Loucy (cell line): ENCODE data around the gene ARHGAP31.

Experiments used
- H2AFZ ChIP-seq: fragments of 200-600 bp; sonication (generic); 2 replicates; pipeline ENCODE4 v1.6.0; 2016; ENCODE audit warnings: antibody characterized with exemption, mild to moderate bottlenecking, low read length, moderate library complexity
- H3F3A ChIP-seq: fragments of 200-600 bp; 2 replicates; pipeline ENCODE4 v1.6.0; 2016; ENCODE audit warnings: antibody characterized with exemption, low read depth, mild to moderate bottlenecking
- H3K27me3 ChIP-seq: fragments of 200-600 bp; sonication (generic); 2 replicates; pipeline ENCODE4 v1.6.1; 2014; ENCODE audit warnings: low read length, mild to moderate bottlenecking; ENCODE audit not compliant: insufficient read depth, poor library complexity, severe bottlenecking
- H3K36me3 ChIP-seq: fragments of 200-600 bp; sonication (generic); 2 replicates; pipeline ENCODE4 v1.6.1; 2016; ENCODE audit warnings: low read length; ENCODE audit not compliant: insufficient read depth
- H3K4me1 ChIP-seq: fragments of 200-600 bp; sonication (generic); 2 replicates; pipeline ENCODE4 v1.5.1; 2014; ENCODE audit warnings: low read length, mild to moderate bottlenecking; ENCODE audit not compliant: insufficient read depth, poor library complexity, severe bottlenecking
- H3K4me2 ChIP-seq: fragments of 200-600 bp; sonication (generic); 2 replicates; pipeline ENCODE4 v1.6.0; 2014; ENCODE audit warnings: antibody characterized with exemption, low read length, low read depth, mild to moderate bottlenecking; ENCODE audit not compliant: poor library complexity, severe bottlenecking
- H3K4me3 ChIP-seq: fragments of 200-600 bp; sonication (generic); 2 replicates; pipeline ENCODE4 v1.5.1; 2014; ENCODE audit warnings: low read length, mild to moderate bottlenecking, mixed read lengths; ENCODE audit not compliant: poor library complexity, severe bottlenecking
- H3K79me2 ChIP-seq: fragments of 200-600 bp; sonication (generic); 2 replicates; pipeline ENCODE4 v1.6.1; 2014; ENCODE audit warnings: low read length; ENCODE audit not compliant: insufficient read depth
- H3K9ac ChIP-seq: fragments of 200-600 bp; sonication (generic); 2 replicates; pipeline ENCODE4 v1.6.0; 2014; ENCODE audit warnings: mild to moderate bottlenecking, low read depth, low read length, moderate library complexity; ENCODE audit not compliant: poor library complexity, severe bottlenecking
- H3K9me2 ChIP-seq: fragments of 200-600 bp; sonication (generic); replicated peaks from 2 replicates; pipeline ENCODE4 v1.6.1; 2016; ENCODE audit warnings: low read depth, low read length, mixed read lengths
- H3K9me3 ChIP-seq: fragments of 200-600 bp; sonication (generic); 2 replicates; pipeline ENCODE4 v1.6.1; 2014; ENCODE audit warnings: mild to moderate bottlenecking, antibody characterized with exemption, low read length, low read depth; ENCODE audit not compliant: insufficient read depth
- H4K20me1 ChIP-seq: fragments of 200-600 bp; sonication (generic); 2 replicates; pipeline ENCODE4 v1.6.0; 2014; ENCODE audit warnings: antibody characterized with exemption, low read length, mild to moderate bottlenecking; ENCODE audit not compliant: insufficient read depth, poor library complexity, severe bottlenecking
- CTCF ChIP-seq: fragments of 200-600 bp; sonication (generic); conservative IDR thresholded peaks from 2 replicates; pipeline ENCODE4 v1.5.1; 2014; ENCODE audit warnings: mild to moderate bottlenecking, antibody characterized with exemption, low read length
- EZH2phosphoT487 ChIP-seq: fragments of 200-600 bp; IDR thresholded peaks from 2 replicates; pipeline ENCODE4 v1.6.1; 2018; ENCODE audit warnings: antibody characterized with exemption, mild to moderate bottlenecking, moderate library complexity, borderline replicate concordance

The ARHGAP31 gene

GRCh38 chr3:119314821-119315220 lies 20.6 kb downstream of the ARHGAP31 start:
- H2AFZ ChIP-seq = no peak overlapping the region
- no peak overlapping the region for H3K4me2 ChIP-seq
- H3K9me2 ChIP-seq = no peaks in the 10 kb centered on the region
- no peaks in the 10 kb centered on the region for H3K9me3 ChIP-seq
- H3K4me3 ChIP-seq = no peak overlapping the region
- H4K20me1 ChIP-seq = no peaks in the 10 kb centered on the region
- H3K27me3 ChIP-seq = no peaks in the 10 kb centered on the region
- no peaks in the 10 kb centered on the region for H3F3A ChIP-seq
- H3K79me2 ChIP-seq = no peaks in the 10 kb centered on the region
- H3K4me1 ChIP-seq = peaks cover 7% of the 10 kb centered on the region
- no peak overlapping the region for H3K9ac ChIP-seq
- H3K36me3 ChIP-seq = no peaks in the 10 kb centered on the region
- TF ChIP-seq CTCF (no peak), EZH2phosphoT487 (no peak)

GRCh38 chr3:119315600-119316312 lies 21.6 kb downstream of the ARHGAP31 start:
- no peaks in the 10 kb centered on the region for H3K36me3 ChIP-seq
- H3K79me2 ChIP-seq = no peaks in the 10 kb centered on the region
- peaks cover 14% of the 10 kb centered on the region for H3K4me1 ChIP-seq
- H3K4me2 ChIP-seq = no peak overlapping the region
- TF ChIP-seq CTCF = no peak
- no peak for TF ChIP-seq EZH2phosphoT487
- no peak overlapping the region for H3K9ac ChIP-seq
- H3K9me3 ChIP-seq = no peaks in the 10 kb centered on the region
- H3K4me3 ChIP-seq = no peak overlapping the region
- H3K9me2 ChIP-seq = no peaks in the 10 kb centered on the region
- no peaks in the 10 kb centered on the region for H3F3A ChIP-seq
- no peak overlapping the region for H2AFZ ChIP-seq
- no peaks in the 10 kb centered on the region for H4K20me1 ChIP-seq
- H3K27me3 ChIP-seq = no peaks in the 10 kb centered on the region

- H3K4me1 ChIP-seq = peaks cover 14% of the 10 kb centered on the region
- no peak overlapping the region for H2AFZ ChIP-seq
- H3K9ac ChIP-seq = no peak overlapping the region
- H3K27me3 ChIP-seq = no peaks in the 10 kb centered on the region
- H3F3A ChIP-seq = no peaks in the 10 kb centered on the region
- H3K36me3 ChIP-seq = no peaks in the 10 kb centered on the region
- H4K20me1 ChIP-seq = no peaks in the 10 kb centered on the region
- no peak for TF ChIP-seq CTCF
- TF ChIP-seq EZH2phosphoT487 = no peak
- H3K9me2 ChIP-seq = no peaks in the 10 kb centered on the region
- H3K79me2 ChIP-seq = no peaks in the 10 kb centered on the region
- no peak overlapping the region for H3K4me3 ChIP-seq
- H3K9me3 ChIP-seq = no peaks in the 10 kb centered on the region
- H3K4me2 ChIP-seq = no peak overlapping the region
Observed at GRCh38 chr3:119316313-119316670, 22.1 kb downstream of the ARHGAP31 start.
